Mesenchymal stem cell (in vitro differentiated cells and primary cell): ENCODE data around the gene RGS19. TPM values are rescaled to one million over a fixed set of nuclear protein-coding genes. Genes with fewer than 3 reads are reported as not detected.
"Not testable (repeated sequence)": the region's sequence is repeated elsewhere in the genome, so short reads cannot be mapped to it uniquely, and the experiment has no call there.

Source experiments
- DNase-seq: peaks from one replicate; pipeline ENCODE4 v3.0.0-alpha.2; 2013
- H2AFZ ChIP-seq: one replicate; pipeline ENCODE4 v1.6.1; 2013; ENCODE audit warnings: low read depth, mild to moderate bottlenecking, control low read depth, inconsistent platforms, low read length, moderate library complexity
- H2AK5ac ChIP-seq: 2 replicates; pipeline ENCODE4 v1.6.1; 2013; ENCODE audit warnings: low read length, moderate library complexity, mild to moderate bottlenecking, inconsistent platforms; ENCODE audit not compliant: severe bottlenecking
- H2BK120ac ChIP-seq: one replicate; pipeline ENCODE4 v1.6.1; 2013; ENCODE audit warnings: low read depth, mild to moderate bottlenecking, inconsistent platforms, low read length, moderate library complexity
- H2BK12ac ChIP-seq, 2 experiments: one replicate each; pipeline ENCODE4 v1.6.1; 2013; ENCODE audit warnings: inconsistent platforms in 2 of 2, low read length in 2 of 2, mild to moderate bottlenecking in 2 of 2, moderate library complexity in 2 of 2, control low read depth in 1 of 2
- H2BK15ac ChIP-seq: one replicate; pipeline ENCODE4 v1.6.1; 2013; ENCODE audit warnings: mild to moderate bottlenecking, low read depth, inconsistent platforms; ENCODE audit not compliant: poor library complexity, severe bottlenecking
- H2BK5ac ChIP-seq: 2 replicates; pipeline ENCODE4 v1.6.1; 2013; ENCODE audit warnings: low read depth, mild to moderate bottlenecking, low read length, control low read depth, inconsistent platforms; ENCODE audit not compliant: poor library complexity, severe bottlenecking
- H3K14ac ChIP-seq, 2 experiments: one replicate each; pipeline ENCODE4 v1.6.1; 2013; ENCODE audit warnings: inconsistent platforms in 2 of 2, low read length in 2 of 2, control low read depth in 1 of 2, mild to moderate bottlenecking in 1 of 2, moderate library complexity in 1 of 2
- H3K18ac ChIP-seq, 2 experiments: one replicate each; pipeline ENCODE4 v1.6.1; 2013; ENCODE audit warnings: inconsistent platforms in 2 of 2, low read length in 2 of 2, control low read depth in 1 of 2, low read depth in 1 of 2, mild to moderate bottlenecking in 1 of 2
- H3K23ac ChIP-seq, 2 experiments: one replicate each; pipeline ENCODE4 v1.6.1; 2013; ENCODE audit warnings: inconsistent platforms in 2 of 2, low read length in 2 of 2, mild to moderate bottlenecking in 2 of 2, moderate library complexity in 2 of 2, control low read depth in 1 of 2
- H3K27ac ChIP-seq: 2 replicates; pipeline ENCODE4 v1.5.1; 2013; ENCODE audit warnings: mild to moderate bottlenecking, moderate library complexity, low read length, control low read depth, inconsistent platforms; ENCODE audit not compliant: poor library complexity, severe bottlenecking
- H3K27me3 ChIP-seq, 2 experiments: 2 replicates each; pipeline versions ENCODE4 v1.6.1 to v1.7.0; 2013; ENCODE audit warnings: low read length in 2 of 2, mild to moderate bottlenecking in 2 of 2, moderate library complexity in 2 of 2, control low read depth in 1 of 2, inconsistent platforms in 1 of 2; ENCODE audit not compliant: control insufficient read depth in 1 of 2, insufficient read depth in 1 of 2
- H3K36me3 ChIP-seq, 2 experiments: 2 replicates each; pipeline versions ENCODE4 v1.6.1 to v1.7.0; 2013; ENCODE audit warnings: low read length in 2 of 2, control low read depth in 1 of 2, inconsistent platforms in 1 of 2, low read depth in 1 of 2, mild to moderate bottlenecking in 1 of 2; ENCODE audit not compliant: insufficient read depth in 2 of 2, control insufficient read depth in 1 of 2
- H3K4ac ChIP-seq, 2 experiments: one replicate each; pipeline ENCODE4 v1.6.1; 2013; ENCODE audit warnings: inconsistent platforms in 2 of 2, low read length in 2 of 2, mild to moderate bottlenecking in 2 of 2, moderate library complexity in 2 of 2, control low read depth in 1 of 2, low read depth in 1 of 2
- H3K4me1 ChIP-seq: 2 replicates; pipeline ENCODE4 v1.6.1; 2013; ENCODE audit warnings: low read depth, low read length, control low read depth; ENCODE audit not compliant: control insufficient read depth, insufficient read depth
- H3K4me2 ChIP-seq: 2 replicates; pipeline ENCODE4 v1.6.1; 2013; ENCODE audit warnings: low read length, mild to moderate bottlenecking, inconsistent platforms; ENCODE audit not compliant: poor library complexity, severe bottlenecking
- H3K4me3 ChIP-seq, 2 experiments: 2 replicates each; pipeline versions ENCODE4 v1.5.1 to v1.7.0; 2013; ENCODE audit warnings: low read length in 2 of 2, mild to moderate bottlenecking in 2 of 2, control low read depth in 1 of 2, low read depth in 1 of 2; ENCODE audit not compliant: insufficient read depth in 1 of 2
- H3K79me1 ChIP-seq: replicated peaks from 2 replicates; pipeline ENCODE4 v1.6.1; 2013; ENCODE audit warnings: mild to moderate bottlenecking, control low read depth, low read length, inconsistent platforms; ENCODE audit not compliant: poor library complexity, severe bottlenecking
- H3K9ac ChIP-seq: 2 replicates; pipeline ENCODE4 v1.7.0; 2013; ENCODE audit warnings: mild to moderate bottlenecking, low read length, moderate library complexity
- H3K9me3 ChIP-seq: 2 replicates; pipeline ENCODE4 v1.7.0; 2013; ENCODE audit warnings: mild to moderate bottlenecking, low read length; ENCODE audit not compliant: control insufficient read depth
- H4K8ac ChIP-seq: one replicate; pipeline ENCODE4 v1.6.1; 2013; ENCODE audit warnings: inconsistent platforms, mild to moderate bottlenecking, low read length, moderate library complexity
- H4K91ac ChIP-seq: one replicate; pipeline ENCODE4 v1.6.1; 2013; ENCODE audit warnings: mild to moderate bottlenecking, low read length, inconsistent platforms
- WGBS: methylation state at CpG from one replicate; pipeline ENCODE4 v1.1.7; 2013; ENCODE audit warnings: mixed read lengths; 5-methylcytosine and 5-hydroxymethylcytosine counted together
- polyA plus RNA-seq, 2 experiments: library from polyadenylated mRNA; stranded (reverse); fragments of 200-250 nt; gene quantifications; one replicate each; pipeline ENCODE4 v1.2.3, GENCODE V29; 2013

The RGS19 gene, protein sequence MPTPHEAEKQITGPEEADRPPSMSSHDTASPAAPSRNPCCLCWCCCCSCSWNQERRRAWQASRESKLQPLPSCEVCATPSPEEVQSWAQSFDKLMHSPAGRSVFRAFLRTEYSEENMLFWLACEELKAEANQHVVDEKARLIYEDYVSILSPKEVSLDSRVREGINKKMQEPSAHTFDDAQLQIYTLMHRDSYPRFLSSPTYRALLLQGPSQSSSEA
- 11.6 TPM for polyA plus RNA-seq (2013, experiment 1 of 2)
- 13.4 TPM for polyA plus RNA-seq (2013, experiment 2 of 2)

GRCh38 chr20:64079273-64080012, at the start of gene RGS19:
Gene RGS19 (minus strand): TSS chr20:64079518. CDS start chr20:64076886, 2,632 bp downstream.
- Histone ChIP-seq H2BK5ac (peak within 1 kb of the TSS; percentile 24), H2AFZ (peak within 1 kb of the TSS; percentile 29), H2AK5ac (no peak within 1 kb of the TSS), H3K36me3 (peaks cover 0 to 24% of the 10 kb centered on the region in 2 experiments), H3K4me3 (peak within 1 kb of the TSS; percentile 76 to 83), H3K27ac (peak within 1 kb of the TSS; percentile 5), H3K18ac (peak within 1 kb of the TSS; percentile 81 to 95), H3K4ac (peak within 1 kb of the TSS; percentile 45 to 92), H3K14ac (peak within 1 kb of the TSS in 1 of 2 experiments; percentile 44), H3K4me1 (peaks cover 46% of the 10 kb centered on the region), H2BK12ac (peak within 1 kb of the TSS; percentile 29 to 43), H3K9ac (peak within 1 kb of the TSS; percentile 83), H4K8ac (peak within 1 kb of the TSS; percentile 73), H2BK120ac (peak within 1 kb of the TSS; percentile 88), H3K23ac (peak within 1 kb of the TSS in 1 of 2 experiments; percentile 35), H3K27me3 (peaks cover 3 to 28% of the 10 kb centered on the region in 2 experiments), H3K9me3 (no peaks in the 10 kb centered on the region), H3K4me2 (peak within 1 kb of the TSS; percentile 91), H4K91ac (peak within 1 kb of the TSS; percentile 84), H3K79me1 (peaks cover 24% of the 10 kb centered on the region), H2BK15ac (peak within 1 kb of the TSS; percentile 1)
- 1% methylated on average over 40 of the region's 73 CpGs for WGBS
- DNase-seq = no peak

- not testable (repeated sequence) for H3K79me1 ChIP-seq, H3K4me1 ChIP-seq, H2BK5ac ChIP-seq, H4K91ac ChIP-seq, H3K18ac ChIP-seq, H3K4ac ChIP-seq, H3K4me2 ChIP-seq, H2BK12ac ChIP-seq, H3K23ac ChIP-seq, H3K14ac ChIP-seq, H2AFZ ChIP-seq, H3K27ac ChIP-seq, DNase-seq, H3K36me3 ChIP-seq, H2BK15ac ChIP-seq, H2BK120ac ChIP-seq, H2AK5ac ChIP-seq, H3K4me3 ChIP-seq, H3K9me3 ChIP-seq, H4K8ac ChIP-seq, H3K9ac ChIP-seq
- WGBS = 86% methylated on average over 11 of the region's 11 CpGs
- peaks cover 24 to 59% of the 10 kb centered on the region in 2 experiments for H3K27me3 ChIP-seq
Measured at GRCh38 chr20:64123517-64123916, 44.2 kb upstream of the RGS19 start.

- H3K14ac ChIP-seq, H2BK5ac ChIP-seq, H3K9me3 ChIP-seq, H2AK5ac ChIP-seq, H3K27ac ChIP-seq, H3K4ac ChIP-seq, H3K23ac ChIP-seq, H2BK15ac ChIP-seq, H3K4me1 ChIP-seq, H2BK120ac ChIP-seq, H2BK12ac ChIP-seq, H3K79me1 ChIP-seq, DNase-seq, H3K18ac ChIP-seq, H4K91ac ChIP-seq, H3K36me3 ChIP-seq, H2AFZ ChIP-seq, H3K9ac ChIP-seq, H3K4me2 ChIP-seq, H3K4me3 ChIP-seq, H4K8ac ChIP-seq: not testable (repeated sequence)
- 81% methylated on average over 11 of the region's 11 CpGs for WGBS
- H3K27me3 ChIP-seq = peaks cover 24 to 53% of the 10 kb centered on the region in 2 experiments
Measured at GRCh38 chr20:64122927-64123326, 43.6 kb upstream of the RGS19 start.

- Histone ChIP-seq H3K9ac (no peak overlapping the region), H2AK5ac (no peak overlapping the region), H4K8ac (no peak overlapping the region), H3K23ac (no peak overlapping the region), H3K4me3 (no peak overlapping the region), H2AFZ (no peak overlapping the region), H3K27me3 (peaks cover 24 to 53% of the 10 kb centered on the region in 2 experiments), H3K36me3 (no peaks in the 10 kb centered on the region), H3K9me3 (no peaks in the 10 kb centered on the region), H3K4ac (no peak overlapping the region), H2BK12ac (no peak overlapping the region), H3K27ac (no peak overlapping the region), H3K14ac (no peak overlapping the region), H2BK15ac (no peak overlapping the region), H3K79me1 (no peaks in the 10 kb centered on the region), H2BK120ac (no peak overlapping the region), H3K4me1 (peaks cover 4% of the 10 kb centered on the region), H4K91ac (no peak overlapping the region), H2BK5ac (no peak overlapping the region), H3K4me2 (no peak overlapping the region), H3K18ac (no peak overlapping the region)
- WGBS = 86% methylated on average over 12 of the region's 12 CpGs
- DNase-seq = no peak
Measured at GRCh38 chr20:64121586-64121985, 42.3 kb upstream of the RGS19 start.
